PC-3 (cell line): ENCODE results near the gene ARF1. TPM values are rescaled to one million over a fixed set of nuclear protein-coding genes. Genes with fewer than 3 reads are reported as not detected.

Source experiments
- ATAC-seq: fragments of 200-7000 bp; cut with Tn5 transposase; 2 replicates; pipeline ENCODE4 v1.9.1; 2020; ENCODE audit warnings: mild to moderate bottlenecking, moderate library complexity
- BruUV-seq: library from RNA; stranded (reverse); fragments of 400-500 nt; replicated peaks from 2 replicates; lab custom pipeline; 2021; lab: Mats Ljungman, UMichigan
- CTCF ChIA-PET: fragments of 300-600 bp; sonication (Branson Sonifier 250); formaldehyde crosslinking; loops from one replicate; lab custom pipeline; 2022; ENCODE audit warnings: antibody characterized with exemption; lab: Charles Lee
- POLR2A ChIA-PET: fragments of 300-600 bp; sonication (Branson Sonifier 250); formaldehyde crosslinking; loops from one replicate; lab custom pipeline; 2022; ENCODE audit warnings: antibody characterized with exemption; ENCODE audit not compliant: unreplicated experiment; lab: Charles Lee
- DNase-seq: peaks from one replicate; pipeline ENCODE4 v3.0.0-alpha.2; 2015
- H2AFZ ChIP-seq: fragments of 300-600 bp; sonication (generic); 2 replicates; pipeline ENCODE4 v1.6.0; 2016; ENCODE audit warnings: antibody characterized with exemption, low read length
- H3F3A ChIP-seq: fragments of 300-600 bp; sonication (generic); one replicate; pipeline ENCODE4 v1.6.0; 2017; ENCODE audit warnings: antibody characterized with exemption, low read length, control low read depth, mild to moderate bottlenecking; ENCODE audit not compliant: unreplicated experiment
- H3K27ac ChIP-seq: fragments of 300-600 bp; sonication (generic); 2 replicates; pipeline ENCODE4 v1.5.1; 2016; ENCODE audit warnings: mild to moderate bottlenecking, low read length
- H3K27me3 ChIP-seq: fragments of 300-600 bp; sonication (generic); 2 replicates; pipeline ENCODE4 v1.6.1; 2016; ENCODE audit warnings: low read length, mixed read lengths
- H3K36me3 ChIP-seq: fragments of 300-600 bp; sonication (generic); 2 replicates; pipeline ENCODE4 v1.6.1; 2016; ENCODE audit warnings: low read depth, mixed run types, low read length, mixed read lengths
- H3K4me1 ChIP-seq: fragments of 300-600 bp; sonication (generic); 2 replicates; pipeline ENCODE4 v1.5.1; 2016; ENCODE audit warnings: low read length; ENCODE audit not compliant: insufficient read depth
- H3K4me2 ChIP-seq: fragments of 300-600 bp; sonication (generic); 2 replicates; pipeline ENCODE4 v1.6.0; 2016; ENCODE audit warnings: low read length
- H3K4me3 ChIP-seq: fragments of 300-600 bp; sonication (generic); 2 replicates; pipeline ENCODE4 v1.5.1; 2016; ENCODE audit warnings: mild to moderate bottlenecking, low read length, mixed read lengths
- H3K79me2 ChIP-seq: fragments of 300-600 bp; sonication (generic); 2 replicates; pipeline ENCODE4 v1.6.1; 2017; ENCODE audit warnings: low read length, mixed read lengths
- H3K9ac ChIP-seq: fragments of 300-600 bp; sonication (generic); 2 replicates; pipeline ENCODE4 v1.6.0; 2016; ENCODE audit warnings: mild to moderate bottlenecking, low read length
- H3K9me2 ChIP-seq: fragments of 300-600 bp; sonication (generic); replicated peaks from 2 replicates; pipeline ENCODE4 v1.6.1; 2016; ENCODE audit warnings: mixed run types, low read length, mixed read lengths
- H3K9me3 ChIP-seq: fragments of 300-600 bp; sonication (generic); 2 replicates; pipeline ENCODE4 v1.6.1; 2016; ENCODE audit warnings: low read length, mixed read lengths
- H4K20me1 ChIP-seq: fragments of 300-600 bp; sonication (generic); 2 replicates; pipeline ENCODE4 v1.6.1; 2016; ENCODE audit warnings: low read length, mixed read lengths
- CTCF ChIP-seq: fragments of 300-600 bp; sonication (generic); conservative IDR thresholded peaks from 2 replicates; pipeline ENCODE4 v1.5.1; 2017; ENCODE audit warnings: antibody characterized with exemption, low read depth, mild to moderate bottlenecking, low read length
- EZH2 ChIP-seq: fragments of 300-600 bp; sonication (generic); IDR thresholded peaks from one replicate; pipeline ENCODE4 v1.6.1; 2017; ENCODE audit warnings: antibody characterized with exemption, mild to moderate bottlenecking, low read length; ENCODE audit not compliant: unreplicated experiment
- EZH2phosphoT487 ChIP-seq: fragments of 300-600 bp; sonication (generic); IDR thresholded peaks from 2 replicates; pipeline ENCODE4 v1.6.1; 2018; ENCODE audit warnings: mild to moderate bottlenecking, antibody characterized with exemption, low read length, borderline replicate concordance
- intact Hi-C: fragments of 100-400 bp; cut with micrococcal nuclease; formaldehyde crosslinking; loops from 2 replicates; pipeline ENCODE4 v1.9.0; 2023
- total RNA-seq: library from RNA; depleted of rRNA; stranded (reverse); fragments of >200 nt; gene quantifications from 2 replicates; pipeline ENCODE4 v1.2.3, GENCODE V29; 2014

The ARF1 gene
- total RNA-seq, 1 experiment from 2014 or later = 688 TPM

DNA sequence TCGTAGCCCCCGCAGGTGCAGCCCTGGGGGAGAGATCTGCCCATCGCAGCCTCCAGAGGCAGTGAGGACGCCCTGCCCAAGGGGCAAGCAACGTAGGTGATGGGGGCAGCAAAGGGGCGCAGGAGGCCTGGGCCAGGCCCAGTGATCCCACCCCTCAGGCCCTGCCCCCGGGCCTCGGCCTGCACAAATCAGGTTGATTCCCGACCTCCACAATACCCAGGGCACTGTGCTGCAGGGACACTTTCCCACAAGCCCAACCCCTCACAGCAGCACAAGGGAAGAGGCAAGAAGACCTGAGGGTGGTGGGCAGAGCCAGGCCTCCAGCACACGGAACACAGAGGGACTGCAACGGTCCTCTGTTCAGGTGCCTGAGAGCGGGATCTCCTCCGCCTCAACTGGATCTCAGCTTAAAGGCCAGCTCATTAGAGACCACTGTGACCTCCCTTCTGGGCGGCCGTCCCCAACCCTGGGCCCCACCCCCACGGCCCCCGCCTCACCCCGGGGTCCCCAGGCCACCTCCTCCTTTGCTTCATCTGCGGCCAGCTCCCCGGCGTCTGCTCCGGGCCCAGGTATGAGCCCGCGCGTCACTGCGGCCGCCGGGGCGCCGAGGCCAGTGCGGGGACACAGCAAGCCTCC lies 812 bp upstream of the ARF1 start:
- ATAC-seq (peak; percentile 16), DNase-seq (peak; percentile 44)
- Histone ChIP-seq H3K4me1 (peaks cover 31% of the 10 kb centered on the region), H3K27me3 (no peaks in the 10 kb centered on the region), H2AFZ (peak overlapping the region; percentile 85), H3K27ac (peak overlapping the region; percentile 31), H3K79me2 (peaks cover 77% of the 10 kb centered on the region), H3K36me3 (peaks cover 22% of the 10 kb centered on the region; the same call in 1 of the 2 replicates), H3F3A (no peaks in the 10 kb centered on the region), H3K4me3 (peak overlapping the region; percentile 80), H3K9ac (peak overlapping the region; percentile 96), H3K4me2 (peak overlapping the region; percentile 93), H4K20me1 (peaks cover 38% of the 10 kb centered on the region), H3K9me3 (no peaks in the 10 kb centered on the region), H3K9me2 (no peaks in the 10 kb centered on the region)
- TSS peak; percentile 15 for BruUV-seq
- TF ChIP-seq EZH2phosphoT487 = no peak
- no peak for TF ChIP-seq EZH2
- no peak for TF ChIP-seq CTCF
- ChIA-PET POLR2A (interaction anchor here (0.6 kb wide), 2 partner anchors 12 to 77 kb away, joined by 4 to 7 read pairs; no protein-coding TSS in a partner anchor), CTCF (interaction anchor here (0.6 to 1.6 kb wide), 3 partner anchors 20 to 91 kb away, joined by 3 to 7 read pairs (median 4); no protein-coding TSS in a partner anchor)
- intact Hi-C loops = loop anchor here (1.0 to 10.0 kb wide), 4 partner anchors 21 to 317 kb away; partner anchors contain the start of genes C1orf35 and GUK1

DNA sequence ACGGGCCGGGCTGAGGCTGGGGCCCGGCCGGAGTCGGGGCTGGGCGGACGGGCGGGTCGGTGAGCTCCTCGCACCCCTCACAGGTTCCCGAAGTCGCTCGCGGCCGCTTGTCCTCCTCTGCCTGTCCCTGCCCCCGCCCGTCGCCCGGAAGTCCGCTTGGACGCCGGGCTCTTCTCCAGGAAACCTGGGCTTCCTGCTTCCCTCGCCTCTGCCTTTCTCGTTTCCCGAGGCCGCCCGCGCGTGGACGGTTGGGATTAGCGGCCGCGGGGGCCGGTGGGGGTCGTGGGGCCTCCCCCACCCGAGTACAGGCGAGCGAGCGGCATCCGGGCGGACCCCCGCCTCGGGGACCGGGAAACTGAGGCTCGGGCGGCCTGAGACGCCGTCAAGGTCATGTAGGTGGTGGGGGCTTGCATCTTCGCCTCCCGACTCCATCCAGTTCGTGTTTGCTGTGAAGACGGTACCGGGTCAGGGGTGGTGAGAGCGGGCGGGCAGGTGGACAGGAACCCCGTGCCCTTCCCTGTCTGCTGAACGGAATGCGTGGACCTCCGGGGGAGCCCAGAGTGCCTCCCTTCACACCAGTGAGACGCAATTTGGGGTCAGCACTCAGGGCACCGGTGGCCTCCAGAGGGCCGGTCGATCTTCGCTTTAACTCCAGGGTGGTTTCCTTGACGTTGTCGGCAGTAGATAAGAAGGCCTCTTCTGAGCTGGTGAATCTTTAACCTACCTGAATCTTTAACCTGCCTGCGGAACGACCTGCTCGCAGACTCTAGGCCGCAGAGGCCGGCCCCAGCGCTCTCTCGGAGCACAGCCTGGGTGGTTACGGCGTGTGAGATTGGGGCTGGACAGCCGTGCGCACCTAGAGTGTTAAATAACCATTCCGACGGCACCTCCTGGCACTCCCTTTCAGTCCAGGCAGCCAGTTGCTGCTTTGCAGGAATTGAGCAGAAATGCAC lies 686 bp downstream of the ARF1 start:
- ChIA-PET CTCF (interaction anchor here (1.6 to 2.2 kb wide), 2 partner anchors 84 kb away, joined by 7 to 8 read pairs; no protein-coding TSS in a partner anchor), POLR2A (interaction anchor here (0.6 kb wide), 1 partner anchor 55 kb away, joined by 4 read pairs; no protein-coding TSS in a partner anchor)
- peaks cover 9% of the 10 kb centered on the region for H3F3A ChIP-seq
- H3K9me3 ChIP-seq = no peaks in the 10 kb centered on the region
- peaks cover 24% of the 10 kb centered on the region; the same call in 1 of the 2 replicates for H3K36me3 ChIP-seq
- peak overlapping the region; percentile 80 for H3K4me3 ChIP-seq
- no peaks in the 10 kb centered on the region for H3K27me3 ChIP-seq
- DNase-seq (peak; percentile 48), ATAC-seq (peak; percentile 2)
- TSS peak; percentile 29 for BruUV-seq
- H3K4me2 ChIP-seq = peak overlapping the region; percentile 87
- peaks cover 46% of the 10 kb centered on the region for H3K4me1 ChIP-seq
- peak overlapping the region; percentile 33 for H3K27ac ChIP-seq
- no peak for TF ChIP-seq CTCF
- TF ChIP-seq EZH2phosphoT487 = no peak
- TF ChIP-seq EZH2 = no peak
- intact Hi-C loops = loop anchor here (1.0 to 10.0 kb wide), 4 partner anchors 20 to 318 kb away; partner anchors contain the start of genes C1orf35 and GUK1
- H2AFZ ChIP-seq = no peak overlapping the region
- peak overlapping the region; percentile 96 for H3K9ac ChIP-seq
- H3K9me2 ChIP-seq = no peaks in the 10 kb centered on the region
- H3K79me2 ChIP-seq = peaks cover 92% of the 10 kb centered on the region
- peaks cover 53% of the 10 kb centered on the region for H4K20me1 ChIP-seq
